ENCODE data around the gene NR2E3. TPM values are rescaled to one million over a fixed set of nuclear protein-coding genes. Genes with fewer than 3 reads are reported as not detected.

NR2E3 gene
- total and polyA plus RNA-seq, 4 donors, result 0.17 to 0.18 TPM; not detected in 2

- Histone ChIP-seq H3K27me3 (ENCODE audit: control insufficient read depth in 4 of 4, insufficient read depth in 4 of 4, low read length in 3 of 4) (no peaks in the 10 kb centered on the region), H3K9ac (ENCODE audit: low read depth in 1 of 2, low read length in 2 of 2) (no peak overlapping the region), H3K4me3 (ENCODE audit: low read depth in 1 of 3, low read length in 3 of 3) (no peak overlapping the region), H3K27ac (ENCODE audit: low read depth in 1 of 2, low read length in 2 of 2) (no peak overlapping the region), H3K4me1 (ENCODE audit: control insufficient read depth in 4 of 4, insufficient read depth in 4 of 4, low read length in 3 of 4) (no peaks in the 10 kb centered on the region), H3K9me3 (ENCODE audit: control insufficient read depth in 4 of 4, low read length in 3 of 4) (peaks cover 10 to 27% (median 23%) of the 10 kb centered on the region in 4 donors), H3K36me3 (ENCODE audit: control insufficient read depth in 4 of 4, insufficient read depth in 3 of 4, low read depth in 1 of 4, low read length in 3 of 4) (peaks cover 1 to 49% (median 46%) of the 10 kb centered on the region in 4 donors)
- 95% methylated on average over 4 of the region's 4 CpGs for WGBS
- TF ChIP-seq ATF3 (IDR thresholded peaks at IDR 0.05) (no peak), FOXA1 (IDR thresholded peaks at IDR 0.05) (no peak), REST (IDR thresholded peaks at IDR 0.05) (no peak), RXRA (IDR thresholded peaks at IDR 0.05) (no peak), HNF4G (IDR thresholded peaks at IDR 0.05) (no peak), HNF4A (conservative IDR thresholded peaks at IDR 0.05) (no peak), ZBTB33 (IDR thresholded peaks at IDR 0.05) (no peak), CTCF (IDR thresholded peaks at IDR 0.05; ENCODE audit: low read depth, low read length, missing input control) (no peak), NR2F2 (IDR thresholded peaks at IDR 0.05) (no peak), YY1 (IDR thresholded peaks at IDR 0.05) (no peak), RAD21 (IDR thresholded peaks at IDR 0.05) (no peak), GABPA (IDR thresholded peaks at IDR 0.05 in 1 of 2, conservative IDR thresholded peaks at IDR 0.05 in 1 of 2) (no peak), MAX (IDR thresholded peaks at IDR 0.05) (no peak)
- DNase-seq (ENCODE audit: low spot score), result no peak
Observed at GRCh38 chr15:71825021-71825730, 14.8 kb downstream of the NR2E3 start.

- peaks cover 10 to 21% (median 19%) of the 10 kb centered on the region in 4 donors for H3K9me3 ChIP-seq (ENCODE audit: control insufficient read depth in 4 of 4, low read length in 3 of 4)
- 92% methylated on average over 5 of the region's 5 CpGs for WGBS
- H3K9ac ChIP-seq (ENCODE audit: low read depth in 1 of 2, low read length in 2 of 2), result no peak overlapping the region
- no peak overlapping the region for H3K4me3 ChIP-seq (ENCODE audit: low read depth in 1 of 3, low read length in 3 of 3)
- peaks cover 1 to 49% (median 46%) of the 10 kb centered on the region in 4 donors for H3K36me3 ChIP-seq (ENCODE audit: control insufficient read depth in 4 of 4, insufficient read depth in 3 of 4, low read depth in 1 of 4, low read length in 3 of 4)
- no peaks in the 10 kb centered on the region for H3K4me1 ChIP-seq (ENCODE audit: control insufficient read depth in 4 of 4, insufficient read depth in 4 of 4, low read length in 3 of 4)
- H3K27ac ChIP-seq (ENCODE audit: low read depth in 1 of 2, low read length in 2 of 2), result no peak overlapping the region
- H3K27me3 ChIP-seq (ENCODE audit: control insufficient read depth in 4 of 4, insufficient read depth in 4 of 4, low read length in 3 of 4), result no peaks in the 10 kb centered on the region
- DNase-seq (ENCODE audit: low spot score), result no peak
- TF ChIP-seq RXRA (IDR thresholded peaks at IDR 0.05), result no peak
- TF ChIP-seq SP1 (IDR thresholded peaks at IDR 0.05), result no peak
- no peak for TF ChIP-seq TAF1 (conservative IDR thresholded peaks at IDR 0.05)
- TF ChIP-seq ZBTB33 (IDR thresholded peaks at IDR 0.05), result no peak
- no peak for TF ChIP-seq FOXA2 (IDR thresholded peaks at IDR 0.05)
- no peak for TF ChIP-seq HNF4G (IDR thresholded peaks at IDR 0.05)
- no peak for TF ChIP-seq HNF4A (conservative IDR thresholded peaks at IDR 0.05)
- TF ChIP-seq GABPA (IDR thresholded peaks at IDR 0.05 in 1 of 2, conservative IDR thresholded peaks at IDR 0.05 in 1 of 2), result no peak
- TF ChIP-seq JUND (IDR thresholded peaks at IDR 0.05), result no peak
- TF ChIP-seq EGR1 (IDR thresholded peaks at IDR 0.05; ENCODE audit: low read depth in 2 of 2), result no peak
- no peak for TF ChIP-seq ATF3 (IDR thresholded peaks at IDR 0.05)
- no peak for TF ChIP-seq NR2F2 (IDR thresholded peaks at IDR 0.05)
- TF ChIP-seq YY1 (IDR thresholded peaks at IDR 0.05), result no peak
- TF ChIP-seq MAX (IDR thresholded peaks at IDR 0.05), result no peak
Observed at GRCh38 chr15:71826196-71826595, 15.8 kb downstream of the NR2E3 start.
